HUDEP-2 (cell line): ENCODE data around the gene IL27RA.
"Not testable (repeated sequence)": the region's sequence is repeated elsewhere in the genome, so short reads cannot be mapped to it uniquely, and the experiment has no call there.

Experiments
- DNase-seq, 76 experiments: peaks; one replicate each; lab custom pipeline; 2025; ENCODE audit not compliant: unreplicated experiment in 76 of 76; lab: John Stamatoyannopoulos, UW

Gene IL27RA

GRCh38 chr19:14027856-14028450 is 3.6 kb upstream of the IL27RA start, which contains the start of gene RLN3:
RLN3 (plus strand) TSS chr19:14028148; CDS start chr19:14028205, 57 bp downstream.
- DNase-seq: no peak

GRCh38 chr19:14028901-14029300 is 2.7 kb upstream of the IL27RA start:
- DNase-seq: no peak

GRCh38 chr19:14030997-14031718 is 404 bp upstream of the IL27RA start:
- no peak for DNase-seq

DNA sequence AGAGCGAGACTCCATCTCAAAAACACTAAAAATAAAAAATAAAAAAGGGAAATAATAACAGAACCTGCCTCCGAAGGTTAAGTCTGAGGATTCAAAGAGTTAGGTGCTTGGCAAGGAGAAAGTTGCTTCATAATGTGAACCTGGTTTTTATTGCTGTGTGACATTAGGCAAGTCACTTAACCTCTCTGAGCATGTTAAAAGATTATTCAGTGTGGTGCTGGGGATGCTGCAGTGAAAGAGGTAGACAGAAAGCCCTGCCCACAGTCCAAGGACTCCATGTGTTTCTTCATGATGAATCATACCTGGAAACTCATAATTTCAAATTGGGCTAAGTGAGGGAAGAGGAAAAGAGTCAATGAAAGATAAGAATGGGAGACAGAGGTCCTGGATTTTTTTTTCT is 2.4 kb downstream of the IL27RA start:
- DNase-seq: no peak

DNA sequence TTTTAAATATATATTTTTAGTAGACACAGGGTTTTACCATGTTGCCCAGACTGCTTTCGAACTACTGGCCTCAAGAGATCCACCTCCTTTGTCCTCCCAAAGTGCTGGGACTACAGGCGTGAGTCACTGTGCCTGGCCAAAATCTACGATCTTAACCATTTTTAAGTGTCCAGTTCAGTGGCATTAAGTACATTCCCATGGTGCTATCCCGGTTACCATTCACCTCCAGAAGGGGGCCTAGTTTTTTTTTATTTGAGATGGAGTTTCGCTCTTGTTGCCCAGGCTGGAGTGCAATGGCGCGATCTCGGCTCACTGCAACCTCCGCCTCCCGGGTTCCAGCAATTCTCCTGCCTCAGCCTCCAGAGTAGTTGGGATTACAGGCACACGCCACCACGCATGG is 3.6 kb downstream of the IL27RA start:
- DNase-seq: not testable (repeated sequence)

GRCh38 chr19:14035706-14036105 is 4.1 kb downstream of the IL27RA start:
- DNase-seq: no peak

- no peak for DNase-seq
Observed at GRCh38 chr19:14039181-14039580, 7.6 kb downstream of the IL27RA start.

GRCh38 chr19:14042659-14043608 is 11.4 kb downstream of the IL27RA start:
- DNase-seq: peak in 56 of 76 experiments; percentile 13 to 83 (median 46)

GRCh38 chr19:14047866-14048265 is 16.3 kb downstream of the IL27RA start:
- DNase-seq: not testable (repeated sequence)

GRCh38 chr19:14048443-14049153 is 17.0 kb downstream of the IL27RA start:
- DNase-seq: peak in 59 of 76 experiments; percentile 18 to 81 (median 60)

- DNase-seq: no peak
Observed at GRCh38 chr19:14050512-14050911, 18.9 kb downstream of the IL27RA start.

DNA sequence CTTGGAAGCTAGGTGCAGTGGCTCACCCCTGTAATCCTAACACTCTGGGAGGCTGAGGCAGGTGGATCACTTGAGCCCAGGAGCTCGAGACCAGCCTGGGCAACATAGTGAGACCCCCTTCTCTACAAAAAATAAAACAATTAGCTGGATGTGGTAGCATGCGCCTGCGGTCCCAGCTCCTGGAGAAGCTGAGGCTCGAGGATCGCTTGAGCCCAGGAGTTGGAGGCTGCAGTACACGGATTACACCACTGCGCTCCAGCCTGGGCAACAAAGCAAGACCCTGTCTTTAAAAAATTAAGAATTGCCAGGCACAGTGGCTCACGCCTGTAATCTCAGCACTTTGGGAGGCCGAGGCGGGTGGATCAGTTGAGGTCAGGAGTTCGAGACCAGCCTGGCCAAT is 19.4 kb downstream of the IL27RA start:
- DNase-seq: not testable (repeated sequence)

DNA sequence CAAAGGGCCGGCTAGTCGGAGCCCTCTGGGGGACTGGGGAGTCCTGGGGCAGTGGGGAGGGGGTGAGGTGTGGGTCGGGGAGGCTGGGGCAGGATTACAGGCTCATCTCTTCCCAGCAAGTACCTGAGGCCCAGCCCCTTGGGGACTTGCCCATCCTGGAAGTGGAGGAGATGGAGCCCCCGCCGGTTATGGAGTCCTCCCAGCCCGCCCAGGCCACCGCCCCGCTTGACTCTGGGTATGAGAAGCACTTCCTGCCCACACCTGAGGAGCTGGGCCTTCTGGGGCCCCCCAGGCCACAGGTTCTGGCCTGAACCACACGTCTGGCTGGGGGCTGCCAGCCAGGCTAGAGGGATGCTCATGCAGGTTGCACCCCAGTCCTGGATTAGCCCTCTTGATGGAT is 20.4 kb downstream of the IL27RA start:
- DNase-seq: no peak

GRCh38 chr19:14052470-14052869 is 20.9 kb downstream of the IL27RA start:
- no peak for DNase-seq

GRCh38 chr19:14053032-14053431 is 21.5 kb downstream of the IL27RA start:
- no peak for DNase-seq

DNA sequence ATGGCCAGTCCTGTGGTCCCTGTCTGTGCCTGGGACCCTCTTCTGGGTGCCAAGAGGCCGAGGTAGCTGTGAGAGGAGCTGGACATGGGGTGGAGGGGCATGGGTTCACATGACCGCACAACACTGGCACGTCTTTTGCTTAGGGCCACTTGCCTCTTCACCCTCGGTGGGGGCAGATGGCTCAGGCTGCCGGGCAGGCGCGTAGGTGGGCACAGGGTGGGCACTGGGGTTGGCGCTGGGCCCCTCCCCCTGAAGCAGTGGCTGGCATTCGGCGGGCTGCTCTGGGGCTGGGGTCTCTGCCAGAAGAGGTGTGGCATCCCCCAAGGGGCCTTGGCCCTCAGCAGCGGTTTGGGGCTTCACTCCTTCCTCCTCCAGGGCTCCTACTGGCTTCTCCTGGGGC is 21.9 kb downstream of the IL27RA start:
- DNase-seq: no peak

- DNase-seq: no peak
Observed at GRCh38 chr19:14054099-14054498, 22.5 kb downstream of the IL27RA start.

DNA sequence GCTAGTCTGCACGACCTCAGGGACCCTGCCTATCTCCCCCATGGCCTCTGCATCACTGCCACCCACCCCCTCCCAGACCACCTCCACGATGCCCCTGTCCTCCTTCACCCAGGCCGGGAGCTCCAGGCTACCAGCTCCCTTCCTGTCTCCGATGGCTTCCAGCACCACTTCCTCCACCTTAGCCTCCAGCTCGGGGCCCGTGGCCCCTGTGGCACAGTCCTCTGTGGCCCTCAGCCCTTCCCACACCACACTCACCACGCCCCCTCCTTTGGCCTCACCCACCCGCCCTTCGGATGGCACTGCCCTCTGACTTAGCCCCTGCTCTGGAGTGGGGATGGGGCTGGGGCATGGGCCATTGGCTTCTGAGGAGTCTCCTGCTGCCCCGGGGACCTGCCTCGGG is 23.2 kb downstream of the IL27RA start:
- DNase-seq: no peak

DNA sequence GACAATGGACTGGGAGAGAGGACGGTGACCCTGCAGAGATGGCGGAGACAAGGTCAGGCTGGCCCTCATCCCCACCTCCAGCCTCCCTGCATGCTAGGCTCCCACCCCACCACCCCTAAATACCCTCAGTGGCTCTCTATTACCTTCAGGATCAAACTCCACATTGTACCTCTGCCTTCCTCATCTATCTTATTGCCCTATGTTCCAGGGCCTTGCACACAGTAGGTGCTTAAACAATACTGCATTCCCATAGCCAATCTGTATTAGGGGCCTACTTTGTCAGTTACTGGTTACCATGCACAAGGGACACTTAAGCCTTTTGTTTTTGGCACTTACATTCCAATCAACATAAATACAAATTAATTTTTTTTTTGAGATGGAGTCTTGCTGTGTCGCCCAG is 23.8 kb downstream of the IL27RA start:
- no peak for DNase-seq

GRCh38 chr19:14056069-14056666 is 24.6 kb downstream of the IL27RA start:
- no peak for DNase-seq
